GM12878 (cell line): ENCODE results near the gene HCN4.

Source experiments
- BRCA1 ChIP-seq: IDR thresholded peaks from 2 replicates; pipeline ENCODE4 v1.6.1; 2011; ENCODE audit warnings: low read depth, low read length, improper control_type of control experiment
- CBFB ChIP-seq: IDR thresholded peaks from 2 replicates; pipeline ENCODE4 v1.6.1; 2016; ENCODE audit warnings: antibody characterized with exemption, low read depth
- CTCF ChIP-seq, 3 experiments: IDR thresholded peaks in 2 of 3; conservative IDR thresholded peaks in 1 of 3; 2 replicates each; pipeline ENCODE4 v1.5.1; 2011; ENCODE audit warnings: low read depth in 3 of 3, low read length in 3 of 3, mild to moderate bottlenecking in 3 of 3, control low read depth in 2 of 3, moderate library complexity in 2 of 3, inconsistent platforms in 1 of 3, mixed read lengths in 1 of 3; ENCODE audit not compliant: control insufficient read depth in 2 of 3, insufficient read depth in 1 of 3; ENCODE audit errors: extremely low read depth in 1 of 3
- EP300 ChIP-seq, 2 experiments: fragments of 150-350 bp in 1 of 2; IDR thresholded peaks; 2 replicates each; pipeline ENCODE4 v1.6.1; 2011 to 2012; ENCODE audit warnings: low read depth in 2 of 2, low read length in 2 of 2, borderline replicate concordance in 1 of 2, improper control_type of control experiment in 1 of 2, inconsistent platforms in 1 of 2; ENCODE audit not compliant: control insufficient read depth in 1 of 2
- EZH2 ChIP-seq: IDR thresholded peaks from 2 replicates; pipeline ENCODE4 v1.6.1; 2012; ENCODE audit warnings: low read depth, mild to moderate bottlenecking, control low read depth, inconsistent platforms, low read length, borderline replicate concordance; ENCODE audit not compliant: control insufficient read depth
- FOXK2 ChIP-seq: fragments of 450-650 bp; IDR thresholded peaks from 2 replicates; pipeline ENCODE4 v1.6.1; 2017; ENCODE audit warnings: mild to moderate bottlenecking, moderate library complexity
- MXI1 ChIP-seq: fragments of 150-350 bp; IDR thresholded peaks from 2 replicates; pipeline ENCODE4 v1.6.1; 2011; ENCODE audit warnings: low read depth, mild to moderate bottlenecking, inconsistent platforms, low read length, improper control_type of control experiment
- NFYB ChIP-seq: IDR thresholded peaks from 2 replicates; pipeline ENCODE4 v1.6.1; 2011; ENCODE audit warnings: low read depth, mild to moderate bottlenecking, low read length, improper control_type of control experiment, moderate library complexity; ENCODE audit not compliant: insufficient read depth
- POLR2AphosphoS5 ChIP-seq: IDR thresholded peaks from 2 replicates; pipeline ENCODE4 v1.6.1; 2011; ENCODE audit warnings: mild to moderate bottlenecking, low read length, inconsistent platforms
- RBBP5 ChIP-seq: fragments of 200-600 bp; sonication (generic); conservative IDR thresholded peaks from 2 replicates; pipeline ENCODE4 v1.6.1; 2016
- SMC3 ChIP-seq: IDR thresholded peaks from 2 replicates; pipeline ENCODE4 v1.6.1; 2011; ENCODE audit warnings: low read length, improper control_type of control experiment, borderline replicate concordance
- TARDBP ChIP-seq: IDR thresholded peaks from 2 replicates; pipeline ENCODE4 v1.6.1; 2016; ENCODE audit warnings: borderline replicate concordance
- ZNF217 ChIP-seq: fragments of 450-650 bp; IDR thresholded peaks from 2 replicates; pipeline ENCODE4 v1.6.1; 2017; ENCODE audit warnings: antibody characterized with exemption, mild to moderate bottlenecking
- TF ChIP-seq, protein P1 (sequence below): fragments of 450-650 bp; IDR thresholded peaks from 2 replicates; pipeline ENCODE4 v1.6.1; 2017; ENCODE audit warnings: mild to moderate bottlenecking

DNA sequence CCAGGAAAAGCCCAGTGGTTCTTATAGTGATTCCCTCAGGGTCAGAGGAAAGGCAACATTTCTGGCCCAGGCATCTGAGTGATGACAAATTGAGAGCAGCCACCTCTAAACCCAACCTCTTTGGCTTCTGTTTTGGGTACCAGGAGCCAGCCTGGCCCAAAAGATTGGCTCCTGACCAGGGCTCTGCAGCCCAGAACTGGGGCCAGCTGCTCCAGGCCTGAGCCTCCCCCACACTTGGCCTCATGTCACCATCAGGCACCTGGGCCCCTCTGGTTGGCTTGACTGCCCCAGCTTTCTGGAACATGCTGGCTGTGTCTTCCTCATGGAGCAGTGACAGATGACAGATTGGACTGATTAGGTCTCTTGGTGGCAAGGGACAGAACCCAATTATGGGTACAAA lies 26.0 kb upstream of the HCN4 start:
- no peak for TF ChIP-seq CBFB
- no peak for TF ChIP-seq BRCA1
- TF ChIP-seq EZH2, result no peak
- TF ChIP-seq EP300 (IDR thresholded peaks at IDR 0.05; ENCODE audit: borderline replicate concordance in 1 of 2, control insufficient read depth in 1 of 2, low read depth in 2 of 2, low read length in 2 of 2), result no peak
- TF ChIP-seq, protein P1, sequence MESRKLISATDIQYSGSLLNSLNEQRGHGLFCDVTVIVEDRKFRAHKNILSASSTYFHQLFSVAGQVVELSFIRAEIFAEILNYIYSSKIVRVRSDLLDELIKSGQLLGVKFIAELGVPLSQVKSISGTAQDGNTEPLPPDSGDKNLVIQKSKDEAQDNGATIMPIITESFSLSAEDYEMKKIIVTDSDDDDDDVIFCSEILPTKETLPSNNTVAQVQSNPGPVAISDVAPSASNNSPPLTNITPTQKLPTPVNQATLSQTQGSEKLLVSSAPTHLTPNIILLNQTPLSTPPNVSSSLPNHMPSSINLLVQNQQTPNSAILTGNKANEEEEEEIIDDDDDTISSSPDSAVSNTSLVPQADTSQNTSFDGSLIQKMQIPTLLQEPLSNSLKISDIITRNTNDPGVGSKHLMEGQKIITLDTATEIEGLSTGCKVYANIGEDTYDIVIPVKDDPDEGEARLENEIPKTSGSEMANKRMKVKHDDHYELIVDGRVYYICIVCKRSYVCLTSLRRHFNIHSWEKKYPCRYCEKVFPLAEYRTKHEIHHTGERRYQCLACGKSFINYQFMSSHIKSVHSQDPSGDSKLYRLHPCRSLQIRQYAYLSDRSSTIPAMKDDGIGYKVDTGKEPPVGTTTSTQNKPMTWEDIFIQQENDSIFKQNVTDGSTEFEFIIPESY, result no peak
- no peak for TF ChIP-seq POLR2AphosphoS5
- TF ChIP-seq CTCF (IDR thresholded peaks at IDR 0.05 in 2 of 3, conservative IDR thresholded peaks at IDR 0.05 in 1 of 3; ENCODE audit: control insufficient read depth in 2 of 3, extremely low read depth in 1 of 3, insufficient read depth in 1 of 3, low read depth in 3 of 3, low read length in 3 of 3), result no peak
- no peak for TF ChIP-seq TARDBP
- no peak for TF ChIP-seq RBBP5
- no peak for TF ChIP-seq ZNF217
- no peak for TF ChIP-seq SMC3
- TF ChIP-seq FOXK2, result no peak
- no peak for TF ChIP-seq NFYB
- no peak for TF ChIP-seq MXI1
